ENCODE measurements around the gene PABPC1L. TPM values are rescaled to one million over a fixed set of nuclear protein-coding genes. Genes with fewer than 3 reads are reported as not detected.

PABPC1L gene
- total RNA-seq, 1 experiment from 2014 or later = 127 TPM

GRCh38 chr20:44948107-44948506 is 38.2 kb downstream of the PABPC1L start:
- H3K36me3 ChIP-seq (ENCODE audit: control insufficient read depth in 1 of 2, insufficient read depth in 2 of 2, low read length in 2 of 2) = peaks cover 52 to 71% of the 10 kb centered on the region in 2 experiments; a peak in 3 of 4 replicates
- no peaks in the 10 kb centered on the region for H3K4me1 ChIP-seq (ENCODE audit: control insufficient read depth in 1 of 2, insufficient read depth in 2 of 2, low read length in 2 of 2)
- H3K79me2 ChIP-seq (ENCODE audit: insufficient read depth, low read length) = peaks cover 3% of the 10 kb centered on the region; the same call in 1 of the 2 replicates
- H3K9me3 ChIP-seq (ENCODE audit: control insufficient read depth in 1 of 2, insufficient read depth in 1 of 2, low read depth in 1 of 2, low read length in 2 of 2) = no peaks in the 10 kb centered on the region
- no TSS peak for BruUV-seq (replicated peaks)
- RAD21 ChIA-PET (ENCODE audit: low non-redundant PET in 1 of 2, low total read pairs in 2 of 2, uncharacterized antibody in 2 of 2, unreplicated experiment in 2 of 2) = no interaction called here
- POLR2A ChIA-PET = interaction anchor here (0.9 to 1.9 kb wide), 2 partner anchors 12 to 19 kb away, joined by 3 to 5 read pairs; partner anchors contain the start of gene TOMM34
- H3K9me2 ChIP-seq (ENCODE audit: insufficient read depth) = no peaks in the 10 kb centered on the region
- DNase-seq (ENCODE audit: low read depth, low spot score) (no peak), ATAC-seq (no peak)
- H3K9ac ChIP-seq (ENCODE audit: low read length) = no peak overlapping the region
- intact Hi-C loops (cut with micrococcal nuclease) = no loop called here
- H4K20me1 ChIP-seq (ENCODE audit: insufficient read depth) = no peaks in the 10 kb centered on the region; the same call in 1 of the 2 replicates
- H3K4me3 ChIP-seq (replicated peaks in 1 of 2; ENCODE audit: low read depth in 1 of 2, low read length in 2 of 2) = no peak overlapping the region
- no peak overlapping the region for H3K27ac ChIP-seq (ENCODE audit: low read depth, low read length)
- H3K4me2 ChIP-seq (ENCODE audit: low read length) = no peak overlapping the region
- no peak overlapping the region for H2AFZ ChIP-seq (ENCODE audit: low read depth, low read length, poor library complexity, severe bottlenecking)
- H3K27me3 ChIP-seq (ENCODE audit: insufficient read depth, low read length) = no peaks in the 10 kb centered on the region
- TF ChIP-seq, protein P1, sequence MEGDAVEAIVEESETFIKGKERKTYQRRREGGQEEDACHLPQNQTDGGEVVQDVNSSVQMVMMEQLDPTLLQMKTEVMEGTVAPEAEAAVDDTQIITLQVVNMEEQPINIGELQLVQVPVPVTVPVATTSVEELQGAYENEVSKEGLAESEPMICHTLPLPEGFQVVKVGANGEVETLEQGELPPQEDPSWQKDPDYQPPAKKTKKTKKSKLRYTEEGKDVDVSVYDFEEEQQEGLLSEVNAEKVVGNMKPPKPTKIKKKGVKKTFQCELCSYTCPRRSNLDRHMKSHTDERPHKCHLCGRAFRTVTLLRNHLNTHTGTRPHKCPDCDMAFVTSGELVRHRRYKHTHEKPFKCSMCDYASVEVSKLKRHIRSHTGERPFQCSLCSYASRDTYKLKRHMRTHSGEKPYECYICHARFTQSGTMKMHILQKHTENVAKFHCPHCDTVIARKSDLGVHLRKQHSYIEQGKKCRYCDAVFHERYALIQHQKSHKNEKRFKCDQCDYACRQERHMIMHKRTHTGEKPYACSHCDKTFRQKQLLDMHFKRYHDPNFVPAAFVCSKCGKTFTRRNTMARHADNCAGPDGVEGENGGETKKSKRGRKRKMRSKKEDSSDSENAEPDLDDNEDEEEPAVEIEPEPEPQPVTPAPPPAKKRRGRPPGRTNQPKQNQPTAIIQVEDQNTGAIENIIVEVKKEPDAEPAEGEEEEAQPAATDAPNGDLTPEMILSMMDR (IDR thresholded peaks at IDR 0.05 in 2 of 3, conservative IDR thresholded peaks at IDR 0.05 in 1 of 3; ENCODE audit: borderline replicate concordance in 1 of 3, insufficient read depth in 1 of 3, low read depth in 2 of 3, low read length in 2 of 3) = no peak
- TF ChIP-seq YY1 (IDR thresholded peaks at IDR 0.05; ENCODE audit: extremely low read depth, insufficient replicate concordance, low read depth, low read length) = no peak
- no peak for TF ChIP-seq FOSL1 (IDR thresholded peaks at IDR 0.05; ENCODE audit: low read depth)
- no peak for TF ChIP-seq SIN3A (IDR thresholded peaks at IDR 0.05; ENCODE audit: low read depth)
- TF ChIP-seq EZH2 (IDR thresholded peaks at IDR 0.05) = no peak
- no peak for TF ChIP-seq ZBTB33 (IDR thresholded peaks at IDR 0.05; ENCODE audit: extremely low read depth, insufficient replicate concordance, low read length)
- no peak for TF ChIP-seq SP1 (IDR thresholded peaks at IDR 0.05; ENCODE audit: low read depth)
- CTCF ChIA-PET = interaction anchor here (1.7 kb wide), 1 partner anchor 148 kb away, joined by 6 read pairs; no protein-coding TSS in a partner anchor

Data from HCT116 (cell line).